GM19324 (cell line): ENCODE data around the gene SNAPC1.
"Not testable (repeated sequence)": the region's sequence is repeated elsewhere in the genome, so short reads cannot be mapped to it uniquely, and the experiment has no call there.

Experiments
- ATAC-seq: cut with Tn5 transposase; IDR thresholded peaks from one replicate; pipeline ENCODE4 v1.9.1; 2021; ENCODE audit warnings: mild to moderate bottlenecking, moderate library complexity; ENCODE audit not compliant: unreplicated experiment, low FRiP score

Gene SNAPC1, protein sequence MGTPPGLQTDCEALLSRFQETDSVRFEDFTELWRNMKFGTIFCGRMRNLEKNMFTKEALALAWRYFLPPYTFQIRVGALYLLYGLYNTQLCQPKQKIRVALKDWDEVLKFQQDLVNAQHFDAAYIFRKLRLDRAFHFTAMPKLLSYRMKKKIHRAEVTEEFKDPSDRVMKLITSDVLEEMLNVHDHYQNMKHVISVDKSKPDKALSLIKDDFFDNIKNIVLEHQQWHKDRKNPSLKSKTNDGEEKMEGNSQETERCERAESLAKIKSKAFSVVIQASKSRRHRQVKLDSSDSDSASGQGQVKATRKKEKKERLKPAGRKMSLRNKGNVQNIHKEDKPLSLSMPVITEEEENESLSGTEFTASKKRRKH

DNA sequence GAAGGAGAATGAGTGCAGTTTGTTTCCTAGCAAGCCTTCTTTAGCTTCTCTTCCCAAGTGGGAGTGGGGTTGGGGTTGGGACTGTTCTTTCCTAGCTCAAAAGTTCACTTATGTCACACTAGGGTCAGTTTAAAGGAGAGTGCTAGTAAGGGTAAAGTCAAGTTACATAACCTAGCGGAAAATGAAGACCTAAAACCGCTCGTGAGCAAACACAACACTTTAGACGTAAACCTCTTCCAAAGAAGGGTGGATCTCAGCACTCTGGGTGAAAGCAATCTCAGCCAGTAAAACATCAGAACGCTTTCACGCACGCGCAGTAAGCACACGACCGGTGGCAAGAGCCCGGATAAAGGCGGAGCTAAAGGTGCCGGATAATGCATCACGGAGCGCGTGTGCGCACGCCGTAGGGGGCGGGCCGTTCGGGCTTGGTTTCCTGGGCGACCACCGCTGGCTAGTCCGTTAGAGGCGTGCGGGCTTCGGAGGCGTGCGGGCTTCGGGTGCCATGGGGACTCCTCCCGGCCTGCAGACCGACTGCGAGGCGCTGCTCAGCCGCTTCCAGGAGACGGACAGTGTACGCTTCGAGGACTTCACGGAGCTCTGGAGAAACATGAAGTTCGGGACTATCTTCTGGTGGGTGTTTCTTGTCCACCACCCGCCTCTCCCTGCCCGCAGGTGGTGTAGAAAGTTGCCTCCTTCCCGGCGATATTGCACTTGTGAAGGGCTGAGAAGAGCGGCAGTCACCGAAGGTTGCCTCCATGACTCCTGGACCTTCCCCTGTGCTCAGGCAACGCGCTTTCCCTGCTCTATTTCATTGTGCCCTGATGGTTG lies at the start of gene SNAPC1:
TSS of gene SNAPC1 (plus strand) at position 462 of the 828 bp plus-strand sequence. CDS start at position 503, 41 bp downstream.
- peak; percentile 100 for ATAC-seq

DNA sequence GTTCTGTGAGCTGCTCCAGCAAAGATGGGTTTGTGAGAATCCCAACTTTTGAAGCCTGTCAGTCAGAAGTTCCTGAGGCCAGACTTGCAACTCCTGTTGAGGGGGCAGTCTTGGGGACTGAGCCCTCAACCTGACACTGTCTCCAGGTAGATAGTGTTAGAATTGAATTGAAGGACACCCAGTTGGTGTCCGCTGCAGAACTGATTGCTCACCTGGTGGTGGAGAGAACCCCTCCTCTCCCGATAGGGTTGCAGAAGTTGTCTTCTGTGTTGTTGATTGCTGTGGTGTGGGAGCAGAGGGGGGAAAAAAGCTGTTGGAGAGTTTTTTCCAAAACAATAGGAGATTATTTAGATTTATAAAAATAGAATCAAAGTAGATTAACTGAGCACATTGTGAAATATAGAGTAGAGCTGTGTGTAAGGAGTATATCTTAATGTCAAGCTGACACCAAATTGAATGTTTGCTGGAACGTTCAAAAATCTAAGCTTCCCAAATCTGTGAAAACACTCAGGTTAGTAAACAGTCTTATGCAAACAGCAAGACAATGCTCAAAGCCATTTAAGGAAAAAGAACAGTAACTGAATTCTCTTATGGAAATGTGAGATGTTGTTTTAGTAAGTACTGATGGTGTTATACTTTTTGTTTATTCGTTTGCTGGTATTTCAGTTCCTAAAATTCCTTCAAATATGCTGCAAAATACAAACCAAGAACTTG lies 48.3 kb upstream of the SNAPC1 start:
- no peak for ATAC-seq

DNA sequence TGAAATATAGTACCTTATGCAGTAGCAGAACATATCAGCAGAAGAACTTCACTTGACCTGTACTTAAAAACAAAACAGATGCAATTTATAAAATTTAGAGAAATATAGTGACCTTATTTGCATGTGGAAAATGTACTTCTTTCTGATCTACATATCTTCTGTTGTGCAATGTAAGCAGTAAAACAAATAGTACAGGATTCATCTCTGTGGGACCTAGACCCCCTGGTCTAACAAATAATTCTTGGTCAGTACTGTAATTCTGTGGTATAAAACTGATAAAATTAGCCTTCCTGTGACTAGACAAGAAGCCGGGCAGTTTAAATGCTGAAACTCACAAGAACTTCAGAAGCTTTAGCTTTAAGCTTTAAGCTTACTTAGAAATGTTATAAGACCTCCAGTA lies 45.3 kb upstream of the SNAPC1 start:
- no peak for ATAC-seq

DNA sequence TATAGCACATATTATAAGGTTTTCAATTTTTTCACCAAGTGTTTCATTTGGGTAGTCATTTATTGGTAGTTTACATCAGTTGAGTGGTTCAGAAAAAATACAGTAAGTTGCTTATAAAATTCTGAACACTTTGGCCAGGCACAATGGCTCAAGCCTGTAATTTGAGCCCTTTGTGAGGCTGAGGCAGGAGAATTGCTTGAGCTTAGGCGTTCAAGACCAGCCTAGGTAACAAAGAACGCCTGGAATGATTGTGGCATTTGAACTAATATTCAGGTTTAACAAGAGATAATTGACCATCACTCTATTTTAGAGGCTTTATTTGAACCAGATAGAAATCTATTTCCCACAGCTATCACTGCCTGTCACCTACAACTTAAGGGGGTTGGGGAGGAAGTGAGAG lies 44.2 kb upstream of the SNAPC1 start:
- ATAC-seq: no peak

DNA sequence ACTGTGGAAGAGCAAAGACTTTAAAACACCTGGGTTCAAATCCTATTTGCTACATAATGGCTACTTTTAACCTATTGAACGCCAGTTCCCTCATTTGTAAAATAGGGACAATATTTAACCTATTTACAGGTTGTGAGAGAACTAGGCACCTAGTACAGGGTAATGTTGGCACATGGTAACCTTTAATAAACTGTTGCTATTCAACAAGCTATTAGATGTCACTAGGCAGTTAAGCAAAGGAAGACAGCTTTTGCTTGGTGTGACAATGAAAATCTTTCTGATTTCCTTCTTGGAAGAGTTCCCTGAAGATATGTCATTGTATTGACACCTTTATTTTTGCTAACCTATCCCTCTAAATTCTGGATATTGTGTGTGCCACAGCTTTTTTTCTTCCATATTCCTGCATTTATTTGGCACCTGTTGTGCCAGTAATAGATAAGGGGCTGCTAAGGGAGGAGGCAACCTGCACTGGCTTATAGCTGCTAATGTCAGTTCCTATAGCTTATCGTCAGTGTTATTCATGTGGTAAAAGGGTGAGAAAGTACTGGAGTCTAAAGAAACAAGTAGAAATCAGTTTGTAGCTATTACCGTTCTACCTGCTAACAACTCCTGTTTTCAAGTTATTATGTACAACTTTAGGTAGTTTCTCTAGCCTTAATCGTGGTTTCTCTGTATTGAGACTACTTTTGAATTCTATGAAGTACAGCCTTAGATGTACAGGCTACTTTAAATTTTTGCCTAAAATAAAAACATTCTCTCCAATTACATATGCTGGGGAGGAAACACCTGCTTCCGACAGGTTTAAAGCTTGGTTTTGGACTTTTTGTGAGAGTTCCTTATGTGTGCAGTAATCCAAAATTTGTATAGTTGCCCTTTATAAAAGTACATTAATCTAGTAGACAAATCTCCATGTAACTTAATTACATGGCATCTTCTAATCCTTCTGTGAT lies 42.6 kb upstream of the SNAPC1 start:
- ATAC-seq: peak; percentile 43

DNA sequence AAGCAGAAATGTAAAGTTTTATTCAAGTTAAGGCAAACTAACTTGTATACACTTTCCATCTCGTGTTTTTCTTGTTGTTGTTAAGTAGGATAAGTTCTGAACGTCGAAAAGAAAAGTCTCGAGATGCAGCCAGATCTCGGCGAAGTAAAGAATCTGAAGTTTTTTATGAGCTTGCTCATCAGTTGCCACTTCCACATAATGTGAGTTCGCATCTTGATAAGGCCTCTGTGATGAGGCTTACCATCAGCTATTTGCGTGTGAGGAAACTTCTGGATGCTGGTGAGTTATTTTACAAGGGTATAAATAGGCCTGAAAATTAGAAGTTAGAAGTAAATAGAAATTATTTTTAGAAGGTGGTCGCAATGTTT lies 41.9 kb upstream of the SNAPC1 start:
- no peak for ATAC-seq

DNA sequence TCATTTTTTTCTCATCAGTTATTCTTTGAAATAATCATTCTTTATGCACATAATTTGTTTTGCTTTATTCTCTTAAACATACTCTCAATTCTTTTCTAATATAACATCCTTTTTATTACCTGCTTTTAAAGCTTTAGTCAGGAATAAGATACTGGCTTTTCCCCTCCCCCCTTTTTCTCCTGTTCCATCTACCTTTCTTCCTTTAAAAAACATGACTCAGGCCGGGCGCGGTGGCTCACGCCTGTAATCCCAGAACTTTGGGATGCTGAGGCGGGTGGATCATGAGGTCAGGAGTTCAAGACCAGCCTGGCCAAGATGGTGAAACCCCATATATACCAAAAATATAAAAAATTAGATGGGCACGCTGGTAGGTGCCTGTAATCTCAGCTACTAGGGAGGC lies 41.5 kb upstream of the SNAPC1 start:
- ATAC-seq: no peak

DNA sequence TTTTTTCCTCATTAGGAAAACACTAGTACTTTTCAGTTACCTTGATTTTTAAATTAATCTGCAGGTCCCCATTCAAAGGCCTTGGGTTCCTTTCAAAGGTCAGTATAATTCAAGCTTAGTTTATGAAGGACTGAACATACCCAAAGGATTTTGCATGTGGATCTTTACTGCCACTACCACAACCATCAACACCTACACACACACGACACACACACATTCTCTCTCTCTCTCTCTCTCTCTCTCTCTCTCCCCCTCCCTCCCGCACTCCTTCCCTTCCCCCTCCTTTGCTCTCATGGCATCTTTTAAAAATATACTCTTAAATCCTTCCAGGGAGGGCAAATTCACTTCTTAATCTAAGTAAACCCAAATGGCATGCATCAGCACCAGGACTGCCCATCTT lies 38.1 kb upstream of the SNAPC1 start:
- ATAC-seq: no peak

DNA sequence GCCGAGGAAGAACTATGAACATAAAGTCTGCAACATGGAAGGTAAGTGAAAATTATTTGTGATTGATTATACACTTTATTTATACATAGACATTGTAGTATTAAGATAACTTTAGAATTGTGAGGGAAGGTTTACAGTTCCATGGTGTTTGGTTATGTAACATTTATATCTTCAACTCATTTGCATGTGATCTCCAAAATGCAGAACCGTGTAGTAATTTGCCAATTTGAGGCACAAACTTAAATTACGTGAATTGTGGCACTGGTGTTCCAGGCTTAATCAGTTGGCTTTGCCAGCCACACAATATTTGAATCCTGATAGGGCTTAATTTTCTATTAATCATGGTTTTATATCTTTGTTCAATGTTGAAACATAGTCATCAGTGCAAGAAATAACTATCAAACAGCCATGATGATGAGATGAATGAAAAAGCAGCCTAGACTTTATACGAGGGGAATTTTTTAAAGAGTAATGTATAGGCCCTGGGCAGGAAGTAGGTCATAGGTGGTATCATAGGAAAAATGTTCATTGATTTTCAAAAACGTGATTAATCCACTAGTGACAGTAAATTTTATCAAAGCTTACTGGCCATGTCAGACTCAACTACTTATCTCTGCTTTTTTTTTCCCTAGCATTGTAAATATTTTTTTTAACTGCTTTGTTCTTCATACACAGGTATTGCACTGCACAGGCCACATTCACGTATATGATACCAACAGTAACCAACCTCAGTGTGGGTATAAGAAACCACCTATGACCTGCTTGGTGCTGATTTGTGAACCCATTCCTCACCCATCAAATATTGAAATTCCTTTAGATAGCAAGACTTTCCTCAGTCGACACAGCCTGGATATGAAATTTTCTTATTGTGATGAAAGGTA lies 35.2 kb upstream of the SNAPC1 start:
- ATAC-seq: no peak

DNA sequence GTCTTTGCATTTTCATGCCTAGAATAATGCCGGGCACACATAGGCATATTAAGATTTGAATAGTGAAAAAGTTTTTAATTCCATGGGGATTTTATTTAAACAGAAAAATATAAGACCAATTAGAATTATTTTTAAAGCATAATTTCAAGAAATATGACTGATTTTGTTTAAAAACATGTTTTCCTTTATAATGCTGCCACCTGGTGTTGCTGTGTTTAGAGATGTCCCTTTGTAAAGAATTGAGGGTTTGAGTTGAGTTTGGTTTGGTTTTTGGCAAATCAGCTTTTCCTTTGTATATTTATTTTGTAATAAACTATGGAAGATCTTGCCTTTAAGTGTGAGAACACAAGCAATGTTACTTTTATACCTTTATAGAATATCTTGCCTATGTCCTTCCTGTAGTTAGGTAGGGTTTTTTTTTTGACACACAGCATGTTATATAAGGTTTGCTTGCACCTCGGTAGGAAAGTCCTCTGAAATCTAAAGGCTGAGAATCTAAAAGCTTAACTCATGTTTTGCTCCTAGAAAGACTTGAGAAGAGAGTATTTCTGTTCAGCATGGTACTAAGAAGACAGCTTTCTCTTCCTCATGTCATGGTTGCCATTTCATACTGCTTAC lies 31.4 kb upstream of the SNAPC1 start:
- no peak for ATAC-seq

DNA sequence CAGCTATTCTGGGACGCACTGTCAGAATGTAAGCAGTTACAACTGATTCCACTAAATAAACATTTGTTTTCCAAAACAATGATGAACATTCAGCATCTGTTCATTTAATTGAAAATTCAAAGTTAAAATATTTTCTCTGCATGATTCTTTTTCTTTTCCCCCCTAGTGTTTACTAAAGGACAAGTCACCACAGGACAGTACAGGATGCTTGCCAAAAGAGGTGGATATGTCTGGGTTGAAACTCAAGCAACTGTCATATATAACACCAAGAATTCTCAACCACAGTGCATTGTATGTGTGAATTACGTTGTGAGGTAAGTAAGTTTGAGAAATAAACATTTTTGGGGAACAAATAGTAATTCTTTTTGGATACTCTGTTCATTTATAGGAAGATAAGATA lies 28.2 kb upstream of the SNAPC1 start:
- no peak for ATAC-seq

DNA sequence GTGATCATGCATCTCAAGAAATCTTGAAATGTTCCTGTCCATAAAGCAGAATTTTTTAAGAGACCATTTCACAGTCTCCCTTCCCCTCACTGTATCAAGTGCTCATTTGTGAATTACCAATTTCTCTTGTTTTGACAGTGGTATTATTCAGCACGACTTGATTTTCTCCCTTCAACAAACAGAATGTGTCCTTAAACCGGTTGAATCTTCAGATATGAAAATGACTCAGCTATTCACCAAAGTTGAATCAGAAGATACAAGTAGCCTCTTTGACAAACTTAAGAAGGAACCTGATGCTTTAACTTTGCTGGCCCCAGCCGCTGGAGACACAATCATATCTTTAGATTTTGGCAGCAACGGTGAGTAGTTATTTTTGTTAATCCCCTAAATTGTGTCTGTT lies 25.5 kb upstream of the SNAPC1 start:
- ATAC-seq: no peak

DNA sequence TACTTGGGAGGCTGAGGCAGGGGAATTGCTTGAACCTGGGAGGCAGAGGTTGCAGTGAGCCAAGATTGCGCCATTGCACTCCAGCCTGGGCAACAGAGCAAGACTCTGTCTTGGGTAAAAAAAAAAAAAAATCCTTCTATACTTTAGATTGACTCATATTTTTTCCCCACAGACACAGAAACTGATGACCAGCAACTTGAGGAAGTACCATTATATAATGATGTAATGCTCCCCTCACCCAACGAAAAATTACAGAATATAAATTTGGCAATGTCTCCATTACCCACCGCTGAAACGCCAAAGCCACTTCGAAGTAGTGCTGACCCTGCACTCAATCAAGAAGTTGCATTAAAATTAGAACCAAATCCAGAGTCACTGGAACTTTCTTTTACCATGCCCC lies 24.3 kb upstream of the SNAPC1 start:
- no peak for ATAC-seq

DNA sequence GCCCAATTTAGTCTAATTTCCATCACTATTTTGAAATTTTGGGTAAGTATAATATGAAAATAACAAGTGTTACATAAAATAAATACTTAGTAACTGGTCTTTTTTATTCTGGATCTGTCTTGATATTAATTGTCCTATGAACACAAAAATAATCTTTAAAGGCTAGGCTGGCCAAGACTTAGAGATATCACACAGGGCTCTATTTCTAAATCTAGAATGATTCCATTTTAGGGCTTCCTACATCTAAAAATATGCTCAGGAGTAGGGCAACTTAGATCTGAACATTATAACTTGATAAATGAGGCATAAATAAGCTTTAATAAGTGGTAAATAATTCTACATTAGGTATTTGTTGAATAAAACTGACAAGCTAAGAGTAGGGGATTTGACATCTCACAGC lies 23.1 kb upstream of the SNAPC1 start:
- ATAC-seq: no peak

DNA sequence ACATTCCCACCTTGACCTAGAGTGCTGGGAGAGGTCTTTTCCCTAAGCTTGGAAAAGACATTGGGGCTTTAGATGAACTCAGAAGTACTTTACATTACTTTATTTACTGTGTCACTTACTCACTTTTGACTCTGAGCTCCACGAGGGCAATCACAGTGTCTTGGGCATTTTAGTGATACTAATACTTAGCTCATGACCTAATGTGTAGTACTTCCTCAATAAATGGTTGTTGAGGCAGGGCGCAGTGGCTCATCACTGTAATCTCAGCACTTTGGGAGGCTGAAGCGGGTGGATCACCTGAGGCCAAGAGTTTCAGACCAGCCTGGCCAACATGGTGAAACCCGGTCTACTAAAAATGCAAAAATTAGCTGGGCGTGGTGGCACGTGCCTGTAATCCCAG lies 19.8 kb upstream of the SNAPC1 start:
- no peak for ATAC-seq

DNA sequence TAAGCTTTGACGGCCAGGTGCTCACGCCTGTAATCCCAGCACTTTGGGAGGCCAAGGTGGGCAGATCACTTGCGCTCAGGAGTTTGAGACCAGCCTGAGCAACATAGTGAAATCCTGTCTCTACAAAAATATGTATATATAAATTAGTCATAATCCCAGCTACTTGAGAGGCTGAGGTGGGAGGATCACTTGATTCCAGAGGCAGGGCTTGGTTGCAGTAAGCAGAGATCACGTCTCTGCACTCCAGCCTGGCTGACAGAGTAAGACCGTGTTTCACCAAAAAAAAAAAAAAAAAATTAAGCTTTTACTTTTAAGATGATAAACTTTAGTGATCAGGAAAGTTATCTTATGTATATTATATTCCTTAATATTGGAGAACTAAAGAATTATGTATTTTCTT lies 18.0 kb upstream of the SNAPC1 start:
- ATAC-seq: no peak

DNA sequence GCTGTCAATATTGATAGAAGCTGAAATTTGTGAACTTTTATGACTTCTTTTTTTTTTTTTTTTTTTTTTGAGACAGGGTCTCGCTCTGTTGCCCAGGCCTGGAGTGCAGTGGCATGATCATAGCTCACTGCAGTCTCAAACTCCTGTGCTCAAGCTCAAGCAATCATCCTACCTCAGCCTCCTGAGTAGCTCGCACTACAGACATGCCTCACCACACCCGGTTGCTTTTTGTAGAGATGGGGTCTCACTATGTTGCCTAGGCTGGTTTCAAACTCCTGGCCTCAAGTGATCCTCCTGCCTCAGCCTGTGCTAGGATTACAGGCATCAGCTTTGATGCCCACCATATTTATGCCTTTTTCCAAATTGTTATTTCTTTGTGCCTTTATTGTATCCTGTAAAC lies 15.9 kb upstream of the SNAPC1 start:
- not testable (repeated sequence) for ATAC-seq

DNA sequence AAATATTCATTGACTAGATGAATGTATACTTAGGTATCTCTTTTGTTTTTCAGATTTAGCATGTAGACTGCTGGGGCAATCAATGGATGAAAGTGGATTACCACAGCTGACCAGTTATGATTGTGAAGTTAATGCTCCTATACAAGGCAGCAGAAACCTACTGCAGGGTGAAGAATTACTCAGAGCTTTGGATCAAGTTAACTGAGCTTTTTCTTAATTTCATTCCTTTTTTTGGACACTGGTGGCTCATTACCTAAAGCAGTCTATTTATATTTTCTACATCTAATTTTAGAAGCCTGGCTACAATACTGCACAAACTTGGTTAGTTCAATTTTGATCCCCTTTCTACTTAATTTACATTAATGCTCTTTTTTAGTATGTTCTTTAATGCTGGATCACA lies 15.3 kb upstream of the SNAPC1 start:
- ATAC-seq: no peak

DNA sequence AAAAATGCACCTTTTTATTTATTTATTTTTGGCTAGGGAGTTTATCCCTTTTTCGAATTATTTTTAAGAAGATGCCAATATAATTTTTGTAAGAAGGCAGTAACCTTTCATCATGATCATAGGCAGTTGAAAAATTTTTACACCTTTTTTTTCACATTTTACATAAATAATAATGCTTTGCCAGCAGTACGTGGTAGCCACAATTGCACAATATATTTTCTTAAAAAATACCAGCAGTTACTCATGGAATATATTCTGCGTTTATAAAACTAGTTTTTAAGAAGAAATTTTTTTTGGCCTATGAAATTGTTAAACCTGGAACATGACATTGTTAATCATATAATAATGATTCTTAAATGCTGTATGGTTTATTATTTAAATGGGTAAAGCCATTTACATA lies 14.9 kb upstream of the SNAPC1 start:
- ATAC-seq: no peak
